Heart left ventricle (tissue), 16 donors: ENCODE results near the gene NCK2. TPM values are rescaled to one million over a fixed set of nuclear protein-coding genes. Genes with fewer than 3 reads are reported as not detected.

ENCODE experiments used
- ATAC-seq, 4 donors: fragments of 200-7000 bp; cut with Tn5 transposase; one replicate each; pipeline ENCODE4 v1.9.1; 2020 to 2022; ENCODE audit warnings: moderate library complexity in 4 of 4, mild to moderate bottlenecking in 3 of 4, moderate number of reproducible peaks in 1 of 4
- DNase-seq, 5 donors: peaks; one replicate each; pipeline ENCODE4 v3.0.0-alpha.2; 2020
- H3K27ac ChIP-seq, 12 donors: fragments of 200-600 bp; sonication (generic) in 4 of 12; one replicate each; pipeline versions ENCODE4 v1.5.0 to v1.8.0; 2016 to 2022; ENCODE audit warnings: mild to moderate bottlenecking in 2 of 12
- H3K27me3 ChIP-seq, 9 donors: fragments of 200-600 bp; sonication (generic) in 2 of 9; one replicate each; pipeline versions ENCODE4 v1.5.1 to v1.8.0; 2016 to 2022; ENCODE audit warnings: mild to moderate bottlenecking in 3 of 9
- H3K36me3 ChIP-seq, 9 donors: fragments of 200-600 bp; sonication (generic) in 2 of 9; one replicate each; pipeline versions ENCODE4 v1.5.0 to v1.8.0; 2018 to 2022; ENCODE audit warnings: mild to moderate bottlenecking in 2 of 9
- H3K4me1 ChIP-seq, 12 donors: fragments of 200-600 bp; sonication (generic) in 4 of 12; one replicate each; pipeline versions ENCODE4 v1.5.0 to v1.8.0; 2016 to 2022; ENCODE audit warnings: mild to moderate bottlenecking in 3 of 12
- H3K4me3 ChIP-seq, 12 donors: fragments of 200-600 bp; sonication (generic) in 4 of 12; one replicate each; pipeline versions ENCODE4 v1.5.0 to v1.8.0; 2017 to 2022; ENCODE audit warnings: mild to moderate bottlenecking in 9 of 12, moderate library complexity in 4 of 12
- H3K9me3 ChIP-seq, 12 donors: fragments of 200-600 bp; sonication (generic) in 4 of 12; one replicate each; pipeline versions ENCODE4 v1.5.0 to v1.8.0; 2016 to 2022; ENCODE audit warnings: mild to moderate bottlenecking in 1 of 12
- POLR2A ChIP-seq, 2 donors: fragments of 450-650 bp; IDR thresholded peaks; one replicate each; pipeline ENCODE4 v1.6.1; 2017; ENCODE audit warnings: antibody characterized with exemption in 2 of 2, mild to moderate bottlenecking in 2 of 2, moderate library complexity in 2 of 2
- WGBS, 4 donors: extraction: QIAGEN DNeasy Blood & Tissue Kit in 2 of 4; methylation state at CpG; one replicate each; pipeline versions ENCODE4 v1.1.5 to v1.1.7; 2013 to 2018; 5-methylcytosine and 5-hydroxymethylcytosine counted together
- intact Hi-C, 10 donors: fragments of 100-400 bp; cut with DNase I; formaldehyde crosslinking; loops; one replicate each; pipeline versions ENCODE4 v1.11.1 to v1.14.2; 2022
- polyA plus RNA-seq, 2 donors: library from polyadenylated mRNA; stranded (reverse); fragments of 200-250 nt; gene quantifications; one replicate each; pipeline ENCODE4 v1.2.3, GENCODE V29; 2013
- total RNA-seq, 9 donors: library from RNA; depleted of rRNA in 2 of 9; stranded (reverse); fragments of >200 nt in 2 of 9; fragmentation: NEBNext Ultra II Directional in 3 of 9; extraction: Animal tissue kit (Norgen Biotek cat#: 25700) in 3 of 9; gene quantifications; one replicate each; pipeline versions ENCODE4 v1.1.0 to v1.2.4, GENCODE V29; 2016 to 2023
- TF ChIP-seq, protein P1 (sequence below), 12 donors: fragments of 200-600 bp; sonication (generic) in 4 of 12; IDR thresholded peaks; one replicate each; pipeline versions ENCODE4 v1.5.0 to v1.8.0; 2018 to 2022; ENCODE audit warnings: antibody characterized with exemption in 12 of 12, mild to moderate bottlenecking in 5 of 12
- donor health status: ischemic (EF 13 %, LVEDD 7.1; RV severe dilation, severe dysfunction).
- donor health status: healthy with polysubstance abuse.
- donor health status: DM: no; HTN: yes; CAD: no.
- donor health status: DM: no; HTN: no; CAD: no.
- donor health status: ischemic (EF 25% LVEDD 6.9; RV normal size, moderate dysfunction).
- donor health status: ischemic (EF 25% LVEDD 5.7; RV mildly dilated, moderate dysfunction).
- donor health status: healthy.
- donor health status: DM: yes; HTN: yes; CAD: no.
- donor health status: ischemic (EF 35%, LVEDD 5.7; RV mildly dilated, moderate dysfunction).
- donor health status: nonischemic (EF 11% LVEDD 7.7; RV severe dilation, severe dysfunction).
- donor health status: DM: yes; HTN: yes; CAD: no.
- donor health status: PGD.
- donor health status: ischemic (EF 29% LVEDD 5.4; RV normal size, mild dysfunction).
- donor health status: nonischemic (EF 23%, LVEDD 6.1; RV moderate dilation, normal function).

The NCK2 gene
- total and polyA plus RNA-seq, 11 donors = 22.6 to 54.2 (median 33.4) TPM

DNA sequence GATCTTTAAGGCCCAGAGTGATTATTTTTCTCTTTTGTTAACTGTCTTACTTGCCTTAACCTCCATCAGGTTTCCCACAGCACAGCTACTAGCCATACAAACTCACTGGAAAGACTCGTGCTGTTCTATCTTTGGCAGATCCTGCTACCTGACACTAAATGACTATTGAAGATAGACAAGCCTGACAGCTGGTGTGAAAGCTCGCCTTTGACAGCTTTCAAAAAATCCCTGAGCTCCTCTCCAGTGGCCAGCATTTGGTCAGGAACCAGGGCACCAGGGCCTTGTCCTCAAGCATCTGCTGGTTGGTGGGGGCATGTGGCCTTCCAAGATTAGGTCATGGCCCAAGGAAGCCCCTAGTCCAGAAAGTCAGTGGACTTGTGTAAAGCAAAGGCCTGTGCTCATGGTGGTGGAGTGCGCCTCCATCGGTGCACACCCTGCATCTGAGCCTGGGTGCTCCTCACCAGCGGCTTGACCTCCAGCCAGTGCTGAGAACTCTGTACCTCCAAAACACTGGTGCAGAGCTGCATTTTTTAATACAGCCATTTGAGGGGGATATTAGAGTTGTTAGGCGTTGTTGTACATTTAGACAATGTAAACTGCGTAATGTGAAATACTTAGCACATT, 158.5 kb downstream of the NCK2 start:
- peaks cover 0 to 24% (median 13%) of the 10 kb centered on the region in 12 donors for H3K4me1 ChIP-seq
- 82 to 87% (median 85%) methylated on average over 7 of the region's 7 CpGs for WGBS, 4 donors
- peaks cover 0 to 3% (median 0%) of the 10 kb centered on the region in 9 donors for H3K36me3 ChIP-seq
- H3K4me3 ChIP-seq = no peak overlapping the region
- H3K9me3 ChIP-seq = peaks cover 0 to 26% (median 0%) of the 10 kb centered on the region in 12 donors
- DNase-seq (no peak), ATAC-seq (peak in 1 of 4 donors; percentile 38)
- intact Hi-C loops = no loop called here
- no peak for TF ChIP-seq POLR2A (IDR thresholded peaks at IDR 0.05)
- TF ChIP-seq, protein P1, sequence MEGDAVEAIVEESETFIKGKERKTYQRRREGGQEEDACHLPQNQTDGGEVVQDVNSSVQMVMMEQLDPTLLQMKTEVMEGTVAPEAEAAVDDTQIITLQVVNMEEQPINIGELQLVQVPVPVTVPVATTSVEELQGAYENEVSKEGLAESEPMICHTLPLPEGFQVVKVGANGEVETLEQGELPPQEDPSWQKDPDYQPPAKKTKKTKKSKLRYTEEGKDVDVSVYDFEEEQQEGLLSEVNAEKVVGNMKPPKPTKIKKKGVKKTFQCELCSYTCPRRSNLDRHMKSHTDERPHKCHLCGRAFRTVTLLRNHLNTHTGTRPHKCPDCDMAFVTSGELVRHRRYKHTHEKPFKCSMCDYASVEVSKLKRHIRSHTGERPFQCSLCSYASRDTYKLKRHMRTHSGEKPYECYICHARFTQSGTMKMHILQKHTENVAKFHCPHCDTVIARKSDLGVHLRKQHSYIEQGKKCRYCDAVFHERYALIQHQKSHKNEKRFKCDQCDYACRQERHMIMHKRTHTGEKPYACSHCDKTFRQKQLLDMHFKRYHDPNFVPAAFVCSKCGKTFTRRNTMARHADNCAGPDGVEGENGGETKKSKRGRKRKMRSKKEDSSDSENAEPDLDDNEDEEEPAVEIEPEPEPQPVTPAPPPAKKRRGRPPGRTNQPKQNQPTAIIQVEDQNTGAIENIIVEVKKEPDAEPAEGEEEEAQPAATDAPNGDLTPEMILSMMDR (IDR thresholded peaks at IDR 0.05) = no peak
- H3K27me3 ChIP-seq = no peaks in the 10 kb centered on the region
- H3K27ac ChIP-seq = no peak overlapping the region

DNA sequence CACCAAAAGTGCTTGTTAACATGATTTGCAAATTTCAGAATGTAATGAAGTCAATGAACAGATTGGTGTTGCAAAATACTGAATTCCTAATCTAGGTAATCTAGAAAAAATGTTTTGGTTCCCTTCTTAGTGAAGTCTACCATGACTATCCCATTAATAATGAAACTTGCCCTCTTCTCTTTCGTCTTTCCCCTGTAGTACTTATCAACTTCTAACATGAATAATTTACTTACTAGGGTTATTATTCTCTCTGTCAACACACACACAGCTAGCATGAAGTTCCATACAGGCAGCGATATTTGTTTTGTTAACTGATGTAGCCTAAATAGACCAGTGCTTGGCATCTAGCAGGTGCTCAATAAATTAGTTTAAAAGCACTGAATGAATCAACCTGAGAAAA, 160.2 kb downstream of the NCK2 start:
- no peak for DNase-seq
- intact Hi-C loops = no loop called here
- no peaks in the 10 kb centered on the region for H3K27me3 ChIP-seq
- no peak for TF ChIP-seq POLR2A (IDR thresholded peaks at IDR 0.05)
- TF ChIP-seq, protein P1 (IDR thresholded peaks at IDR 0.05) = no peak
- H3K36me3 ChIP-seq = peaks cover 0 to 3% (median 0%) of the 10 kb centered on the region in 9 donors
- H3K4me3 ChIP-seq = no peak overlapping the region
- H3K9me3 ChIP-seq = peaks cover 0 to 9% (median 0%) of the 10 kb centered on the region in 12 donors
- WGBS, 4 donors = 86 to 96% (median 90%) methylated on average over 2 of the region's 2 CpGs
- no peak overlapping the region for H3K27ac ChIP-seq
- ATAC-seq = no peak
- H3K4me1 ChIP-seq = peaks cover 0 to 35% (median 19%) of the 10 kb centered on the region in 12 donors

DNA sequence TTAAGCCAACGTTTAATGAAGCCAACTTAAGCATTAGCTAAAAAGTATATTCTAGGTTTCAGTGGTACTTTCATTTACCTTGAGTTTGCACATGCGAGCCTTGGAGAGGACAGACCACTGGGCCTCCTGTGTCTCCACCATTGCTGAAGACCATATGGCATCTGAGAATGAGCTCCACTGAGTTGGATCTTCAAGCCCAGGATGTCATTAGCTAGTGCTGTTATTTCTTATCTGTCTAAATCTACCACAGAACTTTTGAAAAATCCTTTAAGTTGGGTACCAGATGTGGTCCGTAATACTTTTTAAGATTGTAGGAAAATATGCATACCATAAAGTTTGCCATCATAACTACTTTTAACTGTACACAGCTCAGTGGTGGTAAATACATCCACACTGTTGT, 161.8 kb downstream of the NCK2 start:
- WGBS, 4 donors = 72 to 76% (median 75%) methylated on average over 3 of the region's 3 CpGs
- no peaks in the 10 kb centered on the region for H3K27me3 ChIP-seq
- no peak for ATAC-seq
- intact Hi-C loops = no loop called here
- H3K9me3 ChIP-seq = no peaks in the 10 kb centered on the region
- H3K27ac ChIP-seq = peak overlapping the region in 1 of 12 donors; percentile 6
- TF ChIP-seq, protein P1 (IDR thresholded peaks at IDR 0.05) = no peak
- no peak for TF ChIP-seq POLR2A (IDR thresholded peaks at IDR 0.05)
- H3K4me1 ChIP-seq = peaks cover 0 to 39% (median 21%) of the 10 kb centered on the region in 12 donors
- no peak overlapping the region for H3K4me3 ChIP-seq
- no peak for DNase-seq
- H3K36me3 ChIP-seq = no peaks in the 10 kb centered on the region

DNA sequence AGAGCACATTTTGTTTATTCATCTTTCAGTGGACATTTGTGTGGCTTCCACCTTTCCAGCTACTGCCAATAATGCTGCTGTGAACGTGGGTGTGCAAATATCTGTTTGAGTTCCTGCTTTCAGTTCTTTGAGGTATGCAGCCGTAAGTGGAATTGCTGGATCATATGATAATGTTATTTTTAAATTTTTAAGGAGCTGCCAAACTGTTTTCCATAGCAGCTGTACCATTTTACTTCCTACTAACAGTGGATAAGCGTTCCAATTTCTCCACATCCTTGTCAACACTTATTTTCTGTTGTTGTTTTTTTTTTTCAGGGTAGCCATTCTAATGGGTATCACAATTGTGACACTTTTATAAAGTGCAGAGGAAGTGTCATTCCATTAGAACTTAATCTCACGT, 162.5 kb downstream of the NCK2 start:
- Histone ChIP-seq H3K4me3 (no peak overlapping the region), H3K27ac (peak overlapping the region in 4 of 12 donors; percentile 4 to 8 (median 7)), H3K36me3 (no peaks in the 10 kb centered on the region), H3K9me3 (no peaks in the 10 kb centered on the region), H3K27me3 (no peaks in the 10 kb centered on the region), H3K4me1 (peaks cover 0 to 39% (median 21%) of the 10 kb centered on the region in 12 donors)
- no peak for TF ChIP-seq POLR2A (IDR thresholded peaks at IDR 0.05)
- TF ChIP-seq, protein P1 (IDR thresholded peaks at IDR 0.05) = no peak
- ATAC-seq (peak in 2 of 4 donors; percentile 43 to 73), DNase-seq (no peak)
- intact Hi-C loops = no loop called here
- WGBS, 4 donors = 14 to 20% (median 15%) methylated on average over 4 of the region's 4 CpGs
